Uterus (tissue), 2 donors: ENCODE results near the gene ADGRL3.

Source experiments
- POLR2A ChIP-seq, 2 donors: fragments of 450-650 bp; IDR thresholded peaks; one replicate each; pipeline ENCODE4 v1.6.1; 2016; ENCODE audit warnings: antibody characterized with exemption in 2 of 2, mild to moderate bottlenecking in 1 of 2, moderate library complexity in 1 of 2
- TF ChIP-seq, protein P1 (sequence below), 4 experiments: fragments of 200-600 bp in 2 of 4; fragments of 450-650 bp in 2 of 4; sonication (generic) in 2 of 4; IDR thresholded peaks; one replicate each; pipeline ENCODE4 v1.5.1; 2016 to 2019; ENCODE audit warnings: antibody characterized with exemption in 4 of 4, mild to moderate bottlenecking in 2 of 4, moderate library complexity in 1 of 4

DNA sequence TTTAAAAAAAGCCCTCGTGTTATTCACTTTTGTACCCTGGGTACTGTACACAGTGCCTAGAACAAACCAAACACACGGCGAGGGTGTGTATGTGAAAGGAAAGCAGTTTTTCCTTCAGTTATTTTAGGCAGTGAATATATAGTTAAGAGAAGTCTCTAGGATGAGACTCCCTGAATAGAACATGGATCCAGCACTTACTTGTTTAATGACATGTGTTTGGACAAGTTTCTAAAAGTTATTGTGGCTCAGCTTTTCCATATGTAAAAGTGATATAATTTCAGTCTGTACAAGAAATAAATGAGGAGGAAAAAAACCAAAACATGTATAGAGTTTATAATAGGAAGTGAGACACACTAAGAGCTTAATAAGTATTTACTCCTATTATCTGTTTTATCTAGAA lies 273.2 kb downstream of the ADGRL3 start:
- TF ChIP-seq, protein P1, sequence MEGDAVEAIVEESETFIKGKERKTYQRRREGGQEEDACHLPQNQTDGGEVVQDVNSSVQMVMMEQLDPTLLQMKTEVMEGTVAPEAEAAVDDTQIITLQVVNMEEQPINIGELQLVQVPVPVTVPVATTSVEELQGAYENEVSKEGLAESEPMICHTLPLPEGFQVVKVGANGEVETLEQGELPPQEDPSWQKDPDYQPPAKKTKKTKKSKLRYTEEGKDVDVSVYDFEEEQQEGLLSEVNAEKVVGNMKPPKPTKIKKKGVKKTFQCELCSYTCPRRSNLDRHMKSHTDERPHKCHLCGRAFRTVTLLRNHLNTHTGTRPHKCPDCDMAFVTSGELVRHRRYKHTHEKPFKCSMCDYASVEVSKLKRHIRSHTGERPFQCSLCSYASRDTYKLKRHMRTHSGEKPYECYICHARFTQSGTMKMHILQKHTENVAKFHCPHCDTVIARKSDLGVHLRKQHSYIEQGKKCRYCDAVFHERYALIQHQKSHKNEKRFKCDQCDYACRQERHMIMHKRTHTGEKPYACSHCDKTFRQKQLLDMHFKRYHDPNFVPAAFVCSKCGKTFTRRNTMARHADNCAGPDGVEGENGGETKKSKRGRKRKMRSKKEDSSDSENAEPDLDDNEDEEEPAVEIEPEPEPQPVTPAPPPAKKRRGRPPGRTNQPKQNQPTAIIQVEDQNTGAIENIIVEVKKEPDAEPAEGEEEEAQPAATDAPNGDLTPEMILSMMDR (IDR thresholded peaks at IDR 0.05), result no peak
- TF ChIP-seq POLR2A (IDR thresholded peaks at IDR 0.05), result no peak
